ENCODE measurements around the gene MYOCD. TPM values are rescaled to one million over a fixed set of nuclear protein-coding genes. Genes with fewer than 3 reads are reported as not detected.

MYOCD gene
- total RNA-seq, 1 donor from 2014 or later: 4.5 TPM

DNA sequence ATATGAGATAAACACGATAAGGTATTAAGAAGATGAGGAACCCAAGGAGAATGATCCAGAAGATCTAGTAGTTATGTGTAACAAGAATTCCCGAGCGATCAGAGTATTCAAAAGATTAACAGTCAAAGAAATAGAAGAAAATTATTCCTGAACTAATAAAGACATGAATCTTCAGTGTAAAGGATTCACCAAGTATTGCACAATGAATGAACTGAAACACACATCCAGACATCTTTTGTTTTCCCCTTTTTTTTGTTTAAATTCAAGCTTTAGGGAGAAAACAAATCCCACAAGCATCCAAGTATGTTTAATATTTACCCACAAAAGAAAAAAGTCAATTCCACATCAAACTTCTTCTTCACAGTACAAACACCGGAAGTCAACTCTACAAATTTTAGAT is 23.7 kb upstream of the MYOCD start:
- DNase-seq (ENCODE audit: low spot score): no peak

- no peak for DNase-seq (ENCODE audit: low spot score)
These were observed 21.9 kb upstream of the MYOCD start for GRCh38 chr17:12643822-12644221.

DNA sequence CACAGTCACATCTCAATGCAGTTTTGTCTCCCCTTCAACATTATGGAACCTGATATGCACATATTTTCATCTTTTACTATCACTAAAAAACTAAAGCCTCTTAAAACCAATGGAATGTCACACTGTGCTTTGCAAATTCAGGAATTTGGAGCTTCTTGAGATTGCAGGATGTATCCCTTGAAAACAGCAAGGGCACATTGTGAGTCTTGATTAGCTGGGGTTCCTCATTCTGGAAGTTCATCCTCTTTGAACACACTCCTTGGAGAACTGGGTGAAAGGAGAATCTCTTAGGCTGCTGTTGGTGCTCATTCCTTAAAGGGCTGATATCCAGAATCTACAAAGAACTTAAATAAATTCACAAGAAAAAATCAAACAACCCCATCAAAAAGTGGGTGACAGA is 21.1 kb upstream of the MYOCD start:
- no peak for DNase-seq (ENCODE audit: low spot score)

DNA sequence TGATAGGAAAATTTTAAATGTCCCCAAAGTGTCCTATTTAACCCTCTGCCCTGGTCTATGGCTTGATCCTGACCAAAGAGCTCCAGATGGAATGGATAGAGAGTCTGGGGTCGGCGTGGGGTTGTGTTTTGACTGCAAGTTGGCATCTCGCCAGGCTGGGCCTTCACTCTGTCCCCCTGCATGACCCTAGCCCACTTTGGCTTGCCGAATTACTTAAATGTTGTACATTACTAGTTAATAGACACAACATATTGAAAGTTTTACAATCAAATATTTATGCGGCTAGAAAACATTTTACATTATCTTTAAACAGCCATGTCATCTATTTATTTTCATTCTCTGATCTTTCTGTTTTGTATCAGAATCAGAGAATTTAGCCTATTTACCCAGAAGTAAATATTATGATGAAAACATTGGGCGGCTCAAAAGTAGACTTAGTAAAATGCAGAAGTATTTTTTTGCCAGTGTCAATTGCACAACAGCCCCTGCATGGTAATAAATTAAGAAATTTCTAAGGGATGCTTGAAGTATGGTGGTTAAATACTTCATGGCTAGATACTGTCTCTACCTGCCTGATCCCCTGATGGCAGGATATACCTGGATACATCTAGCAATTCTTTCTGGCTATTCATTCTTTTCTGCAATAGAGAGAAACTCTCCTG is 18.8 kb upstream of the MYOCD start:
- DNase-seq (ENCODE audit: low spot score): no peak

GRCh38 chr17:12648498-12648897 is 17.2 kb upstream of the MYOCD start:
- DNase-seq (ENCODE audit: low spot score): no peak

DNA sequence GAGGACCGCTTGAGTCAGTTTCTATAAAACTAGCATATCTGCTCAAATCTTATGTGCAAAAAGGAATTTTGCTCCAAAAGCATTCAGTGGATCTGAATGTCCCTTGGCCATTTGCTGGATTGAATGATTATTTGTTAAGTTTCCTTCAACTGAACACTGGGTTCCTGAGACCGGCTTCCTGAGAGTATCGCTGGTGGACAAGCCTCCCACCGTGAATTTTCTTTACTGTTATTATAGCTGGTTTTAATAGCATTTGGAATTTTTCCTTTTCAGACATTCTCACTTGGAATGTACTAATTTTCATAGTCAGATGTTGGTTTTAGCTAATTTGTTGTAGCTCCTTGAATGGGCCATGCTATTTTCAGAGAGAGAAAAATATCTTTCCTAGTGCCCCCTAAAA is 9.8 kb upstream of the MYOCD start:
- no peak for DNase-seq (ENCODE audit: low spot score)

GRCh38 chr17:12656354-12656753 is 9.3 kb upstream of the MYOCD start:
- DNase-seq (ENCODE audit: low spot score): no peak

DNA sequence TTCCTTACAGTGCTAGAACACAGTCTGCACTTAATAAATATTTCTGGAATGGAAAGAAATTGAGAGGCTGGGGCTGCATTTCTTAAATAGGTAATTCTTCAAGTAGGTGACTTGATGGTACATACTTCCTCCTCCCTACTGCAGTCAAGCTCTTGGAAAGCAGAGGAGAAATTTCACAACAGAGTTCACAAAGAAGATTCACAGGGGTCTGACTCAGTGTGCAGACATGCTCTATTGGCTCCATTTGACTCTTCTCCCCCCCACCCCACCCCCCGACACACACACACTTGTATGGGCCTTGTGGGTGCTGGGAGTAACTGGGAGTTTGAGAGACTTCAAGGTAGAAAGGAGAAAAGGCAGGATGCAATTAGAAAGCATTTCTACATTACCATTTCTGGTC is 6.2 kb upstream of the MYOCD start:
- DNase-seq (ENCODE audit: low spot score): no peak

GRCh38 chr17:12664252-12664651 is 1.4 kb upstream of the MYOCD start:
- DNase-seq (ENCODE audit: low spot score): no peak

- no peak for DNase-seq (ENCODE audit: low spot score)
These were observed 812 bp upstream of the MYOCD start for GRCh38 chr17:12664894-12665262.

DNA sequence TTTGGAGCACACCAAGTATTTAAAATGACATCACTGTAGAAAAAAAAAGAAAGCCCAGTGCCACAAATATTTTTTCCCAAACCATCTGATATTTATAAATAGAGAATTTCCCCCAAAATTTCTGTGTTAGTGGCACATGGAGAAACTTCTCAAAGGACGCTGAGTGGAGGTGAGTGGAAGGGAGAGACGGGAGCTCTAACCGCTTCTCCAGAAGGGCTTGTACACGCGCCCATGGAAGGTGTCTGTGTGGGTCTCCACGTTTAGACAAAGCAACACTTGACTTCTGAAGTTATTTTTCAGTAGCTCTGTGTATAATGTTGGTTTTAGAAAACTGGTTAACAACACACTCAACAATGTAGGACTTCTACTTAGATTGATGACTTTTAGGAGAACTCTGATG is 1.0 kb downstream of the MYOCD start:
- no peak for DNase-seq (ENCODE audit: low spot score)

DNA sequence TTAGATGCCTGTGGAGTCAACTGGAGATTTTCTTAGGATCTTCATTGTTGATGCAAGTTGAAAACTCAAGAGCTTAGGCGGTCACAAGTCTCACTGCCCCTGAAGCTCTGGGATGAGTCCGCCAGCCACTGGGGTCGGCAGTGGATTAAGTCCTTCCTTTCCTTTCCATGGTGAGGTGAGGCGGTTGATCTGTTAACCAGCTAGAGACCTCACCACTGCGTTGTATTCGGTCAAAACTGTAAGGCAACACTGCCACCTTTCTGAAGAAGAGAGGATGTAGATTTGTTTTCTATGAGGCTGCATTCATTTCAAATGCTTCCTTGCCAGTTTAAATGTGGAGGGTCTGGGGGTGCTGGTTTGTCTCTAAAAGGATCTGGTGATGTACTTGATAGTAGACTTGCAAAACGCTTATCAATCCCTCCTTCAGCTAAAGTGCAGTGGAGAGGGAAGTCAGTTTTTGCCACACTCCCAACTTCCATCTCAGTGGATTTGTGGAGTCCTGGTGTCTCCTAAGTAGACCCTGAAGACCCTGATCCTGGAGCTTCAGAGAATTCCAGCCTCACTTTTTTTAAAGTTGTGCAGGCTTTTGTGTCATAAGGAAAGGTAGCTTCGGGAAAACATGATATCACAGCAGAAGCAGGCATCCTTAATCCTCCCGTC is 1.7 kb downstream of the MYOCD start:
- DNase-seq (ENCODE audit: low spot score): no peak

DNA sequence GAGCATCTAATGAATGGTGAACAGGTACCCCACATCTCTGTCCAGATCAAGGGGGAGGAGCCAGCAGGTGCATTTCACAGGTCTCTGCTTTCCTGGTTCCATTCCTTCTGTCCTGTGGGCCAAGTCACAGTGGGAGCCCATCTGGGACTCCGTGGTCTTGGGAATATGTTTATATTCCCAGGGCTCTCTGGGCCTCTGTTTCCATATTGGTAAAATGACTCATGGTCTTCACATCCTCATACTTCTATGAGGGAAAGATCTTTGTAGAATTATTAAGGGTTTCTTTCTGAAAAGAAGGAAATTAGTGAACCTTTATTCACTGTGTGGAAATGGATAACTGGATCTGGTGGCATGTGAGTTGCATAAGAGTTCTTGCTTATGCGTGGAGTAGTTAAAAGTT is 6.2 kb downstream of the MYOCD start:
- no peak for DNase-seq (ENCODE audit: low spot score)

DNA sequence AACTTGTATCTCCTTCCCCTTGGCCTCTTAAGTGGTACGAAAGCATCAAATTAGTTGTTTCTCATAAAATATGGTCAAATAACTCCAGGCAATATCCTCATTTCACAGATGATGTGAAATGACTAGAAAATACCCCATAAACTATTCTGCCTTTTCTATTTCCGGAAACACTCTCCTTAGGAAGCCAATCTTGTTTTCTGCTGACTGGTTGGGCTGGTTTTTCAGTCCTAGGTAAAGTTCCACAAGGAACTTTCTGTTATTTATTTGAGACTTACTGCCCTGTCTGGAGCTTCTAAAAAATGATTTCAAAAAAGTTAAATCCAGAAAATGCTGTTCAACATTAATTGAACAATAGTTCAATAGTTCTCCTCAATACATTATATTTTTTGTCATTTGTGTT is 7.3 kb downstream of the MYOCD start:
- no peak for DNase-seq (ENCODE audit: low spot score)

DNA sequence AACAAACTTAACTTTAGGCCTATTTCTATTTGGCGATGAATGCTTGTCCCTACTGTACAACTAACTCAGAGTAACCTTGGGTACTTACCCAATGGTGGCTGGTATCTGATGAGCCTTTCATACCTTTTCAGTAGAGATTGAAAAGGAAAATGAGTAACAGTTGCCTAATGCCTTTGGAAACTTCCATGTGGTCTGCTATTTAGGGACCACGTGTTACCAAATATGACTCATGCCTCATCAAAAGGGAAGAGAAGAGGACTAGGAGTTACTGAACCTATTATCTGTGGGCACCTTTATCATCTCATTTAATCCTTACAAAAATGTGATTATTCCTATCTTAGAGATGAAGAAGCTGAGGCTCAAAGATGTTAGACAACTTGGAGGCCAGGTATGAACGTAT is 8.1 kb downstream of the MYOCD start:
- no peak for DNase-seq (ENCODE audit: low spot score)

- DNase-seq (ENCODE audit: low spot score): no peak
These were observed 14.8 kb downstream of the MYOCD start for GRCh38 chr17:12680407-12680897.

GRCh38 chr17:12680993-12681392 is 15.3 kb downstream of the MYOCD start:
- no peak for DNase-seq (ENCODE audit: low spot score)

GRCh38 chr17:12683299-12683698 is 17.6 kb downstream of the MYOCD start:
- DNase-seq (ENCODE audit: low spot score): no peak

DNA sequence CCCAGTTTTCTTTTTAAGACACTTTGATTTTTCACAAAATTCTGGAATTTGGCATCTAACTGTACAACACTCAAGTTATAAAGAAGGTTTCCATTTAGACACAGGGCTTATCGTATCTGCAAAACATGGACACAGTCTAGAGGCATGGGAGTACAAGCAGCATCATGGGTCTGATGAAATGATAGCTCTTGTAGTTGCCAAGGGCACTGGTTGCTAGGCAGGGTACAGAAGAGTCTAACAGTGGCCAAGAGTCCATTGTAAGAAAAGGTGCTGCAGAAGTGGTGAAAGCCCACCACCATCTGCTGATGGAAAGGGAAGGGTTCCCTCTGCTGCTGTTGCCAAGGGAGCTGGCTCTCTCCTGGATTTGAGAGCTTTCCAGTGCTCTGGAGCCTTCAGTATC is 20.8 kb downstream of the MYOCD start:
- DNase-seq (ENCODE audit: low spot score): no peak

DNA sequence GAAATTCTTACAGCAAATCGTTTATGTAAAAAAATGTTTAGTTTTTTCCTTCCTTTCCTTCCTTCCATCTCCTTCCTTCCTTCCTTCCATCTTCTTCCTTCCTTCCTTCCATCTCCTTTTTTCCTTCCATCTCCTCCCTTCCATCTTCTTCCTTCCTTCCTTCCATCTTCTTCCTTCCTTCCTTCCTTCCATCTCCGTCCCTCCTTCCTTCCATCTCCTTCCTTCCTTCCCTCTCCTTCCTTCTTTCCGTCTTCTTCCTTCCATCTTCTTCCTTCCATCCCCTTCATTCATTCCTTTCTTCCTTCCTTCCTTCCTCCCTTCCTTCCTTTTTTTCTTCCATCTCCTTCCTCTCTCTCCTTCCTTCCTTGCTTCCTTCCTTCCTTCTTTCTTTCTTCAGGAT is 22.7 kb downstream of the MYOCD start:
- DNase-seq (ENCODE audit: low spot score): no peak

DNA sequence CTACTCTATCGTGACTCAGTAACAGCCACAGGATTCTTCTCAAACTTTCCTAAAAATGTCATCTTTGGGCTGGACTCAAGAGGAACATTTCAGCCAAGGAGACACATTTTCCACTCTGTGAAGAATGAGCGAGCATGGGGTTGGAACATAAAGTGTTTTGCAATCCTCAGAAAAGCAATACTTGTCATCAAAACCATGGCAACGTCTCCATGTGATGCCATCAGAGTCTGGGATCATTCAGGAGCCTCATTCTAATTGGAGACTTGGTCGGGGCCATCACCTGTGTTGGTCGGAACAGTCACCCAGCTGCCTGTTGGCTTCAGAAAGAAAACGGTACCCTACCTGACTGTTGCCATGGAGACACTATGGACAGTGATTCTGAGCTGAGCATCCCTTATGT is 25.5 kb downstream of the MYOCD start:
- DNase-seq (ENCODE audit: low spot score): no peak

DNA sequence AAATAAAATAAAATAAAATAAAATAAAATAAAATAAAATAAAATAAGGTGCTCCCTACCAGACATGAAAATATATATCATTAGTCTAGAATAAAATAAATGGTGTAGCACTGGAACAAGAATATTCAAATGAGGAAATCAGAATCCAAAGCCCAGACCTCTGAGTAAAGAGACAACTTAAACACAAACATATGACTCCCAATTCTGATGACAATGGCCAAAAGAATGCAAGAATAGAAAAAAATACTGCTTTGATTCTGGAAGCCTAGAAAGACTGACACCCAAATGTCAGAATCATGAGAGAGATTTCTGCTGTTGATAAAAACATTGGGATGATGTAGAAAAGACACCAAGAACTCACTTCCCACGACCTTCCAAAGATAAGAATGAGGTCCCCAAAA is 27.9 kb downstream of the MYOCD start:
- no peak for DNase-seq (ENCODE audit: low spot score)

DNA sequence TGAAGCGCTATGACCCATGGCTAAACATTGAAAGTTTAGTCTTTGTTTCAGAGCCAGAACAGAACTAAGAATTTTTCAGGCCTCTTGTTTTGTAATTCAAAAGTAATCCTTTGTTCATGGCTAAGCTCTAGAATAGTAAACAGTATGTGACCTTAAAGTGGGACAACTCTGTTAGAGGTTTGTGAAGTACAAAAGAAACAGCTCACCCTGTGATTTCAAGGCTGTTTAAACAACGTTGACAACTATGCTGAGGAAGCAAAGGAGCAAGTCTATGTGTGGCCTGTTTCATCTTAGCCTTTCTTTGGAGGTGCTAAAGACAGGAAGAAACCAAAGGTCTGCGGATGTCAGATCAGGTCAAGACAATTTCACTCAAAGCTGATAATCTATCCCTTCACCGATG is 40.4 kb downstream of the MYOCD start:
- DNase-seq (ENCODE audit: low spot score): no peak

Measured in mesenteric fat pad (tissue), 1 donor.